HCT116 (cell line): ENCODE measurements around the gene TNFRSF21.

ENCODE experiments used
- EZH2 ChIP-seq: fragments of 200-600 bp; sonication (generic); IDR thresholded peaks from 2 replicates; pipeline ENCODE4 v1.6.1; 2017; ENCODE audit warnings: antibody characterized with exemption, mixed run types
- POLR2A ChIP-seq: IDR thresholded peaks from 2 replicates; pipeline ENCODE4 v1.7.0; 2011; ENCODE audit warnings: borderline replicate concordance; ENCODE audit not compliant: insufficient read depth, insufficient read length; ENCODE audit errors: extremely low read depth
- SRF ChIP-seq: IDR thresholded peaks from 2 replicates; pipeline ENCODE4 v1.6.1; 2012; ENCODE audit warnings: low read depth
- YY1 ChIP-seq: IDR thresholded peaks from 2 replicates; pipeline ENCODE4 v1.6.1; 2011; ENCODE audit warnings: low read length, low read depth, moderate library complexity, mild to moderate bottlenecking; ENCODE audit not compliant: insufficient replicate concordance; ENCODE audit errors: extremely low read depth
- TF ChIP-seq, protein P1 (sequence below), 3 experiments: fragments of 200-600 bp in 1 of 3; sonication (generic) in 1 of 3; IDR thresholded peaks in 2 of 3; conservative IDR thresholded peaks in 1 of 3; 2 replicates each; pipeline ENCODE4 v1.5.1; 2012 to 2017; ENCODE audit warnings: low read depth in 2 of 3, low read length in 2 of 3, antibody characterized with exemption in 1 of 3, borderline replicate concordance in 1 of 3, control low read depth in 1 of 3, mild to moderate bottlenecking in 1 of 3, mixed read lengths in 1 of 3, mixed run types in 1 of 3, moderate library complexity in 1 of 3; ENCODE audit not compliant: insufficient read depth in 1 of 3
- TF ChIP-seq, protein P2 (sequence below): IDR thresholded peaks from 2 replicates; pipeline ENCODE4 v1.6.1; 2012

DNA sequence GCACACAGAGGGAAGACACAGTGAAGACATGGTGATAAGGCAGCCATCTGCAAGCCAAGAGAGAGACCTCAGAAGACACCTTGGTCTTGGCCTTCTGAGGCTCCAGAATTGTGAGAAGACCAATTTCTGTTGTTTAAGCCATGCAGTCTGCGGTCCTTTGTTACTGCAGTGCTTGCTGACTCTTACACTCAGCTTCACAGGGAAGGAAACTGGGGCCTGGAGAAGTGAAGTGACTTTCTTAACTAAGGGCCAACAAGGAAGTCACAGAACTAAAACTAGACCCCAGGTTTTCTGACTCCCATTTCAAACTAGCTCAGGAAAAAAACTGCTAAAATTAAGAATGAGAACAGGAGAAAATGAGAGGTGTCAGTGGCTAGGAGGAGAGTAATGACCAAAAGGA is 74.3 kb downstream of the TNFRSF21 start:
- no peak for TF ChIP-seq POLR2A
- no peak for TF ChIP-seq YY1
- TF ChIP-seq, protein P1, sequence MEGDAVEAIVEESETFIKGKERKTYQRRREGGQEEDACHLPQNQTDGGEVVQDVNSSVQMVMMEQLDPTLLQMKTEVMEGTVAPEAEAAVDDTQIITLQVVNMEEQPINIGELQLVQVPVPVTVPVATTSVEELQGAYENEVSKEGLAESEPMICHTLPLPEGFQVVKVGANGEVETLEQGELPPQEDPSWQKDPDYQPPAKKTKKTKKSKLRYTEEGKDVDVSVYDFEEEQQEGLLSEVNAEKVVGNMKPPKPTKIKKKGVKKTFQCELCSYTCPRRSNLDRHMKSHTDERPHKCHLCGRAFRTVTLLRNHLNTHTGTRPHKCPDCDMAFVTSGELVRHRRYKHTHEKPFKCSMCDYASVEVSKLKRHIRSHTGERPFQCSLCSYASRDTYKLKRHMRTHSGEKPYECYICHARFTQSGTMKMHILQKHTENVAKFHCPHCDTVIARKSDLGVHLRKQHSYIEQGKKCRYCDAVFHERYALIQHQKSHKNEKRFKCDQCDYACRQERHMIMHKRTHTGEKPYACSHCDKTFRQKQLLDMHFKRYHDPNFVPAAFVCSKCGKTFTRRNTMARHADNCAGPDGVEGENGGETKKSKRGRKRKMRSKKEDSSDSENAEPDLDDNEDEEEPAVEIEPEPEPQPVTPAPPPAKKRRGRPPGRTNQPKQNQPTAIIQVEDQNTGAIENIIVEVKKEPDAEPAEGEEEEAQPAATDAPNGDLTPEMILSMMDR (IDR thresholded peaks at IDR 0.05 in 2 of 3, conservative IDR thresholded peaks at IDR 0.05 in 1 of 3; ENCODE audit: borderline replicate concordance in 1 of 3, insufficient read depth in 1 of 3, low read depth in 2 of 3, low read length in 2 of 3): no peak
- TF ChIP-seq, protein P2, sequence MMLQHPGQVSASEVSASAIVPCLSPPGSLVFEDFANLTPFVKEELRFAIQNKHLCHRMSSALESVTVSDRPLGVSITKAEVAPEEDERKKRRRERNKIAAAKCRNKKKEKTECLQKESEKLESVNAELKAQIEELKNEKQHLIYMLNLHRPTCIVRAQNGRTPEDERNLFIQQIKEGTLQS: no peak
- no peak for TF ChIP-seq SRF
- no peak for TF ChIP-seq EZH2
